Panc1 (cell line): ENCODE results near the gene SHC3. TPM values are rescaled to one million over a fixed set of nuclear protein-coding genes. Genes with fewer than 3 reads are reported as not detected.
A peak's percentile ranks its signal among the peaks of the same experiment; 100 is the strongest.

Experiments used
- ATAC-seq: fragments of 200-7000 bp; cut with Tn5 transposase; 2 replicates; pipeline ENCODE4 v1.9.1; 2020; ENCODE audit warnings: mild to moderate bottlenecking, moderate library complexity
- BruUV-seq: library from RNA; stranded (reverse); fragments of 400-500 nt; replicated peaks from 2 replicates; lab custom pipeline; 2021; lab: Mats Ljungman, UMichigan
- CTCF ChIA-PET: fragments of 300-600 bp; sonication (Branson Sonifier 250); formaldehyde crosslinking; loops from one replicate; lab custom pipeline; 2022; ENCODE audit warnings: antibody characterized with exemption; lab: Charles Lee
- POLR2A ChIA-PET: fragments of 300-600 bp; sonication (Branson Sonifier 250); formaldehyde crosslinking; loops from one replicate; lab custom pipeline; 2022; ENCODE audit warnings: antibody characterized with exemption; lab: Charles Lee
- DNase-seq: peaks from one replicate; pipeline ENCODE4 v3.0.0-alpha.2; 2010; ENCODE audit warnings: low read depth, low spot score
- H3K27ac ChIP-seq: 2 replicates; pipeline ENCODE4 v1.5.1; 2011; ENCODE audit warnings: mild to moderate bottlenecking, low read length, inconsistent platforms
- H3K27me3 ChIP-seq: fragments of 200-500 bp; sonication (Bioruptor generic); 2 replicates; pipeline ENCODE4 v1.6.0; 2014; ENCODE audit warnings: low read length, inconsistent platforms; ENCODE audit not compliant: control insufficient read depth, insufficient read depth
- H3K36me3 ChIP-seq: fragments of 200-500 bp; sonication (Bioruptor generic); 2 replicates; pipeline ENCODE4 v1.5.1; 2014; ENCODE audit warnings: inconsistent platforms, mild to moderate bottlenecking, low read length, moderate library complexity; ENCODE audit not compliant: control insufficient read depth, insufficient read depth
- H3K4me1 ChIP-seq: 2 replicates; pipeline ENCODE4 v1.5.1; 2011; ENCODE audit warnings: inconsistent platforms, mild to moderate bottlenecking, low read length, moderate library complexity; ENCODE audit not compliant: control insufficient read depth, insufficient read depth
- H3K4me3 ChIP-seq, 2 experiments: 2 replicates each; pipeline ENCODE4 v1.5.1; 2011 to 2012; ENCODE audit warnings: low read depth in 2 of 2, low read length in 2 of 2, mild to moderate bottlenecking in 2 of 2, inconsistent platforms in 1 of 2, moderate library complexity in 1 of 2
- H3K9me3 ChIP-seq: fragments of 200-500 bp; sonication (Bioruptor generic); 2 replicates; pipeline ENCODE4 v1.5.1; 2014; ENCODE audit warnings: low read depth, mild to moderate bottlenecking, inconsistent platforms, low read length, moderate library complexity; ENCODE audit not compliant: control insufficient read depth, insufficient read depth
- CTCF ChIP-seq: fragments of 450-650 bp; IDR thresholded peaks from 2 replicates; pipeline ENCODE4 v1.5.1; 2017; ENCODE audit warnings: mild to moderate bottlenecking
- POLR2AphosphoS5 ChIP-seq: IDR thresholded peaks from 2 replicates; pipeline ENCODE4 v1.6.1; 2012; ENCODE audit warnings: mild to moderate bottlenecking, low read depth, low read length, moderate library complexity
- REST ChIP-seq, 2 experiments: IDR thresholded peaks; 2 replicates each; pipeline ENCODE4 v1.6.1; 2011 to 2012; ENCODE audit warnings: low read depth in 2 of 2, control low read depth in 1 of 2, low read length in 1 of 2, mild to moderate bottlenecking in 1 of 2, moderate library complexity in 1 of 2; ENCODE audit not compliant: insufficient read depth in 1 of 2
- SIN3A ChIP-seq: IDR thresholded peaks from 2 replicates; pipeline ENCODE4 v1.6.1; 2012; ENCODE audit warnings: low read depth, mild to moderate bottlenecking, low read length, moderate library complexity, borderline replicate concordance; ENCODE audit not compliant: insufficient read depth
- TCF7L2 ChIP-seq: IDR thresholded peaks from 2 replicates; pipeline ENCODE4 v1.6.1; 2011; ENCODE audit warnings: mild to moderate bottlenecking, low read depth, low read length, inconsistent platforms
- in situ Hi-C: cut with HindIII; loops from 2 replicates; pipeline ENCODE4 v1.10.0; 2016; ENCODE audit warnings: low sequenced_read_pairs, low pct_unique_long_range_greater_than_20kb
- intact Hi-C: fragments of 100-400 bp; cut with micrococcal nuclease; formaldehyde crosslinking; loops from one replicate; pipeline ENCODE4 v1.10.0; 2022; ENCODE audit not compliant: unreplicated experiment
- total RNA-seq: library from RNA; stranded (reverse); gene quantifications from one replicate; pipeline ENCODE4 v1.2.1, GENCODE V29; 2021; ENCODE audit not compliant: unreplicated experiment

The SHC3 gene
- total RNA-seq, 1 experiment from 2014 or later, result 1.7 TPM

- no peaks in the 10 kb centered on the region for H3K9me3 ChIP-seq
- peak overlapping the region; percentile 40 to 50 for H3K4me3 ChIP-seq
- in situ Hi-C loops, result no loop called here
- 0 out of 2 replicates have a peak overlapping the region, but pooled peaks have one; percentile 44 for H3K27ac ChIP-seq
- BruUV-seq, result no TSS peak
- intact Hi-C loops, result no loop called here
- DNase-seq, result no peak
- TF ChIP-seq POLR2AphosphoS5, result no peak
- TF ChIP-seq CTCF, result peak; percentile 34; the same call in 1 of the 2 replicates
- TF ChIP-seq TCF7L2, result no peak
- H3K4me1 ChIP-seq, result peaks cover 8% of the 10 kb centered on the region
- POLR2A ChIA-PET, result no interaction called here
- H3K27me3 ChIP-seq, result no peaks in the 10 kb centered on the region
- CTCF ChIA-PET, result no interaction called here
- no peak for ATAC-seq
- H3K36me3 ChIP-seq, result no peaks in the 10 kb centered on the region
Measured at GRCh38 chr9:89175828-89176261, 2.8 kb downstream of the SHC3 start.

- intact Hi-C loops (no loop called here), in situ Hi-C loops (no loop called here)
- ATAC-seq (no peak), DNase-seq (no peak)
- Histone ChIP-seq H3K36me3 (no peaks in the 10 kb centered on the region), H3K4me3 (no peak overlapping the region), H3K27me3 (no peaks in the 10 kb centered on the region), H3K4me1 (peaks cover 5% of the 10 kb centered on the region), H3K27ac (no peak overlapping the region), H3K9me3 (no peaks in the 10 kb centered on the region)
- POLR2A ChIA-PET, result interaction anchor here (0.7 kb wide), 1 partner anchor 154 kb away, joined by 3 read pairs; no protein-coding TSS in a partner anchor
- BruUV-seq, result no TSS peak
- TF ChIP-seq CTCF (no peak), TCF7L2 (no peak), SIN3A (no peak), REST (IDR thresholded peaks at IDR 0.05; ENCODE audit: insufficient read depth in 1 of 2, low read depth in 2 of 2, low read length in 1 of 2) (no peak), POLR2AphosphoS5 (no peak)
- CTCF ChIA-PET, result no interaction called here
Measured at GRCh38 chr9:89174291-89174690, 4.3 kb downstream of the SHC3 start.
